GM18511 (cell line): ENCODE measurements around the gene REEP5.
"Not testable (repeated sequence)": the region's sequence is repeated elsewhere in the genome, so short reads cannot be mapped to it uniquely, and the experiment has no call there.

ENCODE experiments used
- ATAC-seq: cut with Tn5 transposase; IDR thresholded peaks from one replicate; pipeline ENCODE4 v1.9.1; 2021; ENCODE audit warnings: mild to moderate bottlenecking, moderate library complexity; ENCODE audit not compliant: unreplicated experiment

The REEP5 gene

DNA sequence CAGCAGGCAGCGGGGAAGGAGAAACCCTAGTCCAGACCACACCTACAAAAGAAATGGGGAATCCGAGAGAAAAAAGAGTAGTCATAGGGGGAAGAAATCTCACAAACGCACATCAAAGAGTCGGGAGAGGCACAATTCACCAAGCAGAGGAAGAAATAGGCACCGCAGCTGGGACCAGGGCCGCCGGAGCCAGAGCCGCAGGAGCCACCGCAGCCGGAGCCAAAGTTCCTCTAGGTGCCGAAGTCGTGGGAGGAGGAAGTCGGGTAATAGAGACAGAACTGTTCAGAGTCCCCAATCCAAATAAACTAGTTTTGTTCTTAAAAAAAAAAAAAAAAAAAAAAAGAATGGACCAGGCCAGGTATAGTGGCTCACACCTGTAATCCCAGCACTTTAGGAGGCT, 29.3 kb downstream of the REEP5 start:
- no peak for ATAC-seq

DNA sequence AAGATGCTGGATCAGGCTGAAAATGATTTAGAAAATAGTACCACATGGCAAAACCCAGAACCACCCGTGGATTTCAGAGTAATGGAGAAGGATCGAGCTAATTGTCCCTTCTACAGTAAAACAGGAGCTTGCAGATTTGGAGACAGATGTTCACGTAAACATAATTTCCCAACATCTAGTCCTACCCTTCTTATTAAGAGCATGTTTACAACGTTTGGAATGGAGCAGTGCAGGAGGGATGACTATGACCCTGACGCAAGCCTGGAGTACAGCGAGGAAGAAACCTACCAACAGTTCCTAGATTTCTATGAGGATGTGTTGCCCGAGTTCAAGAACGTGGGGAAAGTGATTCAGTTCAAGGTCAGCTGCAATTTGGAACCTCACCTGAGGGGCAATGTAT, 30.0 kb downstream of the REEP5 start:
- not testable (repeated sequence) for ATAC-seq

DNA sequence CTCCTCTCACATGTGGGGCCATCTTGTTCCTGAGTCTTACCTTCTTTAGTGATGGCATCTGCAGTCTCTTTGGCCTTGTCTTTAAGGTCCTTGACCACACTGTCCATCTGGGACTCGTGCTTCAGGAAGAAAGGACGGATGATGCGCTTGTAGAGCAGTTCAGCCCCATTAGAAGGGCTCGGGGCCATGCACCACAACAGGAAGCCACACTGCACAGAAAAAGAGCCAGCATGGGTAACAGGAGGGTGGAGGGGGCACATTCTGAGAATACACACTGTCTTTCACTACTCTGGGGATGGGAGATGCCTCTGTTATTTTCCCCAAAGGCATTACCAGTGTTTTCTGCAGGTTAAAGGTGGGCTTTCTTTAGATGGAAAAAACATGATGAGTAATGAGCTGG, 35.1 kb downstream of the REEP5 start:
- no peak for ATAC-seq

DNA sequence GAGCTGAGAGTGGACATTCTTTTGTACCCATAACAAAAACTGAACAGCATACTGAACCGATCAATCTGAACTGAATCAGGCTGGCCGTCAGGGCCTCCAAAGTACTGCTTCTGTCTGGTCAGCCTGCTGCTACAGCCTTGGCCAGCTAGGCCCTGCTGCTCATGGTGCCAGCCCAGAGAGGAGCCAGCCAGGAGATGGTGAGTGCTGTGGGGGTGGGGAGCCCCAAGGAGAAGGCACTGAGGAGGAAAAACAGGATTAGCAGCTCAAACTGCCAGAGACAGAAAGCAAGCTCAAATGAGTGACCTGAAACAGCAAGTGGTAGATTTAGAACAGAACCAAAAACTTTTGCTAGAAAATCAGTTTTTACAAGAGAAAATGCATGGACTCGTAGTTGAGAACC, 37.0 kb downstream of the REEP5 start:
- ATAC-seq, result no peak

DNA sequence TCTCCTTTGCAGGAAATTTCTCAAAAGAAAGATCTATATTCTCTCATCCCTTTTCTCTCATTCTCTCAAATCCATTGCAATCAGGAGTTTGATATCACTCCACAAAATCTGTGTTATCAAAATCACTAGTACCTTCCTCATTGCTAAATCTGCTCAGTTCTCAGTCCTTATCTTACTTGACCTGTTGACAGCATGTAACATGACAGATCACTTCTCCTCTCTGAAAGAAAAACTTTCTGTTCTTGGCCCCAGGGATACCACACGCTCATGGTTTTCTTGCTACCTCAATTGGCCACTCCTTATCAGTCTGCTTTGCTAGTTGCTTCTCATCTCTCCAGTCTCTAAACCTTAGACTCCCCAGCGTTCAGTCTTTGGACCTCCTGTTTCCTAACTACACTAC, 38.8 kb downstream of the REEP5 start:
- no peak for ATAC-seq

DNA sequence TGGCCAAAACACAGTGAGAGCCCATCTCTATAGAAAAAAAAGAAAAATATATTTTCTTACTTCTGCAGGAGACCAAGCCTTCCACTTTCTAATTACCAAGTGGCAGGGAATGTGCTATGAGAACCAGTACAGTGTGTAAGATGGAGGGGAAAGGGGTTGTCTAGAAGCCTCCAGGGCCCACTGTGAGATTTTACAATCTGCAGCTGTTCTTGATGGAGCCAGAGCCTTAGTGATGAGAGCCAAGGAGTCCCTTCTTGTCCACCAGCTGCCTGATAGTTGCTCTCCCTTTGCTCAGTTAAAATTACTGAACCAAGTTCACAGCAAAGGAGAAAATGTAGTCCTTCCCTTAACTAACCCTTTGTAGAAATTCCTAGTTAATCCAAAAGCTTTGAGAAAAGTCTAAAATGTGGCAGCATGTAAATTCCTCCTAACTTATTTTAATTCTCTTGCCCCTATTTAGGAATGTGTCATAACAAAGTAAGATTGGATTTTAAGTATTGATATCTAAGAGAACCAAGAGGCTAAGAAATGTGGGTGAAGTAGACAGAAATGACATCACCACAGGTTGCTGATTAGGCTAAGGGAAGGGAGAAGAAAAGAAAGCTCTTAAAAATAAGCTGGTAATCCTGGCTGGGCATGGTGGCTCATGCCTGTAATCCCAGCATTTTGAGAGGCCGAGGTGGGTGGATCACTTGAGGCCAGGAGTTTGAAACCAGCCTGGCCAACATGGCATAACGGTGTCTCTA, 41.6 kb downstream of the REEP5 start:
- no peak for ATAC-seq

DNA sequence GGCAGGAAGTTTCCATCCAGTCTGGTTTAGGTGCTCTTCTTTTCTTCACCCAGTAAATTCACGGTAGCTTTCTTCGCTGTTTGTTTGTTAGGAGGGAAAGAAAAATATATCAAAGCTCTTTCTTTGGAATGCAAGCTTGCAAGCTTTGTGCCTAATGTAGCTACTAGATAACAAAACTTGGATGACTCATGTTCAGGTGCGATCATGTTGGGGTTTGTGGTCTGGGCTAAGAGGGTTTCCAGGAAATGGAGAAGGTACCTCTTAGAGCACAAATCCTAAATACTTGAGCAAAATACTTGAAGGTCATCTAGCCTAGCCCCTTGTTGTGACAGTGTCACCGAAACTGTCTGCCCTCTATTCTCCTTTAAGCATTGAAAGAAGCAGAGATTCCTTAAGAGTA, 43.3 kb downstream of the REEP5 start:
- peak; percentile 65 for ATAC-seq

DNA sequence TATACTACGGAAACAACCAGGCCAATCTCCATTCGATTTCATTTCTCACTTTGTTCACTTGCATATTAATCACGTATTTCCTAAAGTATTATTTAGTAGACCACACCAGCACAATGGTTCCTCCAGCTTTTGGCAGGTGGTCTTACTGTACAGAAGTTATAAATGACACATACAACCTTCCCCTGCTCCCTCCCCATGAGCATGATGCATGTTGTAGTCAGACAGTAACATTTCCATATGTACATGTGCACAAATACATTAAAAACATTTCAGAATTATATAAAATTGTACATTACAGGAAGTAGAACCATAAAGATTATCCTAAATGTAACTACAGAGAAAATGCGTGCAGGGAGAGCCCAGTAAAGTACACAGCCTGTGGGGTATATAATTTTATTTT, 43.9 kb downstream of the REEP5 start:
- ATAC-seq, result no peak

DNA sequence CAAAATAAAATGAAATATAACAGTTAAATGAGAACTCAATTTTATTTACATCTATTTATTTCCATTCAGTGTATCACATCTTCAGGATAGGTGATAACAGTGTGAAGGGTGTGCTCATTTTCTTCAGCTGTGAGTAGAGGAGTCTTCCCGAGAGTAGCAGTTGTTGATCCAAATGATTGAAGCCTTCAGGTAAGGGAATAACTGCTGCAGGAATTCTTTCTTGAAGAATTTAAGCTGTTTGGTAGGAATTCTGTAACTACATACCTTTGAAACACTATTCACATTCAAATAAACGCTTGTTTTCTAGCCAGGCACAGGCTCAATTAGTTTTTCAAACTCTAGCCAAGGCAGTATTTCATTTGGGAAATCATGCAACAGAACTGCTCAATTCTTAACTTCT, 45.7 kb downstream of the REEP5 start:
- ATAC-seq, result no peak

DNA sequence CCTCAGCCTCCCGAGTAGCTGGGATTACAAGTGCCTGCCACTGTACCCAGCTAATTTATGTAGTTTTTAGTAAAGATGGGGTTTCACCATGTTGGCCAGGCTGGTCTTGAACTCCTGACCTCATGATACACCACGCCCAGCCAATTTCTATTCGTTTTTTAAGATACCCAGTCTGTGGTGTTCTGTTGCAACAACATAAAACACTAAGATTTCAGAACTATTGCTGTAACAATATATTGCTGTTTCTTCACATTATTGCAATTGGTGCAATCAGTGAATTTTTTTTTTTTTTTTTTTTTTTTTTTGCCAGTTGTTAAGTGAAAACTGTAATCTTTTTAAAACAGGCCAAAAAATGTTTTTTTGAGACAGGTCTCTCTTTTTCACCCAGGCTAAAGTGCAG, 51.1 kb downstream of the REEP5 start:
- ATAC-seq, result no peak

DNA sequence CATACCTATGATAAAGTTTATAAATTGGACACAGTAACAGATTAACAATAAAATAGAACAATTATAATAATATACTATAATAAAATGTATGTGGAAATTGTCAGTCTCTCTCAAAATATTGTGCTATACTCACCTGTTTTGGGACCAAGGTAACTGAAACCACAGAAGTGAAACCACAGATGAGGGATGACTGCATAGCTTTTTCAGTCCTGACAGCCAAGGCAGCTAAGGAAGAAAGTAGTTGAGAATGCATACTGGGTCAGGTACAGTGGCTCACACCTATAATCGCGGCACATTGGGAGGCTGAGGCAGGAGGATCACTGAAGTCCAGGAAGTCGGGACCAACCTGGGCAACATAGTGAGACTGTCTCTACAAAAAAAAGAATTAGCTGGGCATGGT, 52.1 kb downstream of the REEP5 start:
- peak; percentile 84 for ATAC-seq

DNA sequence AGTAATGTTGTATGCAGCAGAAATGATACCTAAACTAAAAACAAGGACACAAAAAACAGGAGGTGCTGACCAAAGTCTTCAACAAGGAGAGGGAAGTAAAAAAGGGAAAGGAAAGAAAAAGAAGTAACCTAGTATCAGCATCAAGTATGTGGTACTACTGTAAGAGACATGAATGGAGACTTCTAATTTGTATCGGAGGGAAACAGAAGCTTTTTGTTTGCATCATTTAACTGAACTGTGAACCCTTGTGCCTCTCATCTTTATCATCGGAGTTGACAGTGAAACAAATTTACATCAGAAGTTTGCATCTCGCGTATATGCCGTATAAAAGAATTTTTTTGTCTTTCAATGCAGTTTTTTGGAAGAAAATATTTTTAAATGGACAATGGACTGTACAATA, 54.6 kb downstream of the REEP5 start:
- ATAC-seq, result no peak

DNA sequence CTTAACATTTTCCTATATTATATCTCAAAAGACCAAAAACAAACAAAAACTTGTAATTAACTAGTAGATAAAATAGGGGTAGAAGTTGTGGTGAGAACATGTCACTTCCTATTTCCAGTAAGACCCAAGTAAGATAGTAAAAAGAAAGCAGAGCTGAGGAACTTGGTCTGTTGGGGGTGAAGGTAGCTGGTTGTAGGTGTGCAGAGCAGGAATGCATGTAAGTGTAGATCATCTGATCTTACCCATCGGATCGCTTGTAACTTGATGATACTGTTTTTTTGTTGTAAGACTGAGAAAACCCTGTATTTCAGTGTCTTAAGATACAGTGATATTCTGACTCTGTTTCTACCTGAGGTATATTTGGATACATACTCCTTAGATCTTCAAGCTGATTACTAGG, 55.3 kb downstream of the REEP5 start:
- ATAC-seq, result no peak

DNA sequence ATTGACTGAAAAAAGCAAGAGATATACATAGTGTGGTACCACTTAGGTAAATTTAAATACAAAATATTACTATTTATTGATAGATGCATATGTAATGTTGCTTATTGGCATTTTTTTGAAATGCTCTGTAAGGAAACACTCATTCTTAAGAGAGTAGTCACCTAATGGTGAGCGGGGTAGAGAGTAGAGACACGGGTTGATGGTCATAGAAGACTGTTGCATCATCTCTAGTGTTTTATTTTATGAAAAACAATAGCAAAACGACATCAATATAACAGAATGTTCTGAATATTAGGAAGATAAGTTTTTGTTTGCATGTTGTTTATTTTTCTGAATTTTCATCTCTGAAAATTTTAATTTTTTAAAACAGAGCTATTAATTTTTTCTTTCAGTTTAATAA, 56.9 kb downstream of the REEP5 start:
- ATAC-seq, result no peak

DNA sequence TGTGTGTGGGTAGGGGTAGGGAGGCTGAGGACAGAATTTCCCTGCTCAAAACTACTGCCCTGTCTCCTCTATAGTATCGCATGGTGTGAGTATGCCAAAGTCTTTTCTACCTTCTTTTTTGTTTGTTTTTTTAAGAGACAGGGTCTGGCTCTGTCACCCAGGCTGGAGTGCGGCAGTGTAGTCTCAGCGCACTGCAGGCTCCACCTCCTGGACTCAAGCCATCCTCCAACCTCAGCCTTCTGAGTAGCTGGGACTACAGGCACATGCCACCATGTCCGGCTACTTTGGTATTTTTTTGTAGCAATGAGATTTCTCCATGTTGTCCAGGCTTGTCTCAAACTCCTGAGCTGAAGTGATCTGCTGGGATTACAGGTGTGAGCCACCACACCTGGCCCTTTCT, 58.5 kb downstream of the REEP5 start:
- ATAC-seq, result no peak

DNA sequence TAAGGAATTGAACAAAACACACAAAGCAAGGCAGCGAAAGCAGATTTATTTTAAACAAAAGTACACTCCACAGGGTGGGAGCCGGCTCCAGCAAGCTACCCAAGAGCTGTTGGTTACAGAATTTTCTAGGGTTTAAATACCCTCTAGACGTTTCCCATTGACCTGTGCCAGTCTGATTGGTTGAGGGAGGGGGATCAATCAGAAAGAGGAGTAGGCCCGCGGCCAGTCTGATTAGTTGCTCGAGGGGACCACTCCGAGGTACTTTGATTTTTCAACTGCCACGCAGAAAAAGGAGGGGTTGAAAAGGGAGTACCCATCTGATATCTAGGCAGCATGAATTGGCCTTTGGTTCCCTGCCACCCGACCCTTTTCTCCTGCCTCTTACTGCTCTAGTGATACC, 59.9 kb downstream of the REEP5 start:
- ATAC-seq, result no peak

DNA sequence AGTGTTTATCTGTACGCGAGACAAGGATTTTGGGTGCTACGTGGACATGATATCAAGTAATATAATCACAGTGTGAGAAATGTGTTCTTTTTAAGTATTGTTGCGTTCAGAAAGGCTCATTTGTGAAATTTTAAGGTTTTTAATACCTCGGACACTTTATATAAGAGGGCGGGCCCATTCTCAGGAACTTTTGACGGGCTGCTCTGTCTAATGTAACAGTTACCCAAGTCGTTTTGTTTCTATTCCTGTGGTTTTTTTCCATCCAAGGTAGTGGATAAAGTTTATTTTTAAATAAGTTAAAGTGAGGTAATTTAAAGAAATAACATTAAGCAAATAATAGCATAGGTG, 60.4 kb downstream of the REEP5 start:
- ATAC-seq, result no peak

DNA sequence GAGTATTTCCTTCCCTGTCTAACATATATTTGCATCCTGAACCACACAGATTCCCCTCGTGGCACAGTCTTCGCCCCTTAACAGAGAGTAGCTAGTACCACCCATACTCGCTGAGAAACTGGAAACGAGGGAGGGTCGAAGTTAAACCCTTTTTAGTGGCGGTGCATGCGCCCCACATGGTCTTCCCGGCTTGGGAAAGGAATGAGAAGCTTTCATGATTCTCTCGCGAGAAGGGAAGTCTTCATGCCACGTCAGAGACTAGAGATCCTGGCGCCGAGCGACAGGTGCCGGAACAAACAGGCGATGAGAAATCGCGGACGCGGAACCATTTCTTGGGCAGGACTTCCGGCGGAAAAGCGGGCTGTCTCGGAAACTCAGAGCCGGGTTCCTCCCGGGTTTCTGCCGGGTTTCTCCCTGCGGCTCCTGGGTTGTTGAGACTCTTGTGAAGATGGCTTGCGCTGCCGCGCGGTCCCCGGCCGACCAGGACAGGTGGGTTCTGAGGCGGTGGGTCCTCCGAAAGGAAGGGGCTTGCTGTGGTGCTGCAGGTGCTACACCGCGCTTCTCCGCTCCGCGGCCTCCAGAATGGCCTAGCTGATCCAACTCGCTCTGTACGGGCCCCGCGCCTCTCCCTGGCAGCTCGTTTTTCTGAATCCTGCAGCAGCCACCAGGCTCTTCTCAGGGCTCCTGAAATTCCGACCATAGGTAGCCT, 60.9 kb downstream of the REEP5 start, which contains the start of gene SRP19:
SRP19 (plus strand) TSS at position 359 of the 709 bp plus-strand sequence; CDS start at position 449, 90 bp downstream.
- ATAC-seq, result peak; percentile 99

DNA sequence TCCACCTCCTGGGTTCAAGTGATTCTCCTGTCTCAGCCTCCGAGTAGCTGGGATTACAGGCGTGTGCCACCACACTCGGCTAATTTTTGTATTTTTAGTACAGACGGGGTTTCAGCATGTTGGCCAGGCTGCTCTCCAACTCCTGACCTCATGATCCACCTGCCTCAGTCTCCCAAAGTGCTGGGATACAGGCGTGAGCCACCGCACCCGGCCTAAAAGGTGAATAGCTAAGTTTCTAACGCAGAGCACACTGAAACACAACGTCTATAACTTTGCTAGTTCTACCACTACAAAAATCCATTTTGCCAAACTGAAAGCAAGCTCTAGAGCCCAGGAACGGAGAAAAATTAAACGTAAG, 61.5 kb downstream of the REEP5 start:
- not testable (repeated sequence) for ATAC-seq

DNA sequence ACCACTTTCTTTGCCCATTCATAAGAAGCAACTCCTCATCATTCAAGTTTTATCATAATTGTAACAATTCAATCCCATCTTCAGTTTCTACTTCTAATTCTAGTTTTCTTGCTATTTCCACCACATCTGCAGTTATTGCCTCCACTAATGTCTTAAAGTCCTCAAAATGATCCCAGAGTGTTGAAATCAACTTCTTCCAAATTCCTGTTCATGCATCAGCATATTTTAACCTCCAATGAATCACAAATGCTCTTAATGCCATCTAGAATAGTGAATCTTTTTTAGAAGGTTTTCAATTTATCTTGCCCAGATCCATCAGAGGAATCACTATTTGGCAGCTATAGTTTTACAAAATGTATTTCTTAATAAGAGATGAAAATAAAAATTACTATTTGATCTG, 64.2 kb downstream of the REEP5 start:
- no peak for ATAC-seq

DNA sequence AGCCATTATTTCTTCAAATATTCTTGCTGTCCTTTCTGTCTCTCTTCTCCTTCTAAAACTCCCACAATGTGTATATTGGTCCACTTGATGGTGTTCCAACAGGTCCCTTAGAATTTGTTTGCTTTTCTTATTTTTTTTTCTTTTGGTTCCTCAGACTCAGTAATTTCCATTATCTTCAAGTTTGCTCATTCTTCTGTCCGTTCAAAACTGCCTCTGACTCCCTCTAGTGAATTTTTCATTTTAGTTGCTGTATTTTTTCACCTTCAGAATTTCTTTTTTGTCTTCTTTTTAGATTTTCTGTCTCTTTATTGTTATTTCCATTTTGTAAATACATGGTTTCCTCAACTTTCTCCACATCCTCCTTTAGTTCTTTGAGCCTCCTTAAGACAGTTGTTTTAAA, 67.4 kb downstream of the REEP5 start:
- no peak for ATAC-seq

DNA sequence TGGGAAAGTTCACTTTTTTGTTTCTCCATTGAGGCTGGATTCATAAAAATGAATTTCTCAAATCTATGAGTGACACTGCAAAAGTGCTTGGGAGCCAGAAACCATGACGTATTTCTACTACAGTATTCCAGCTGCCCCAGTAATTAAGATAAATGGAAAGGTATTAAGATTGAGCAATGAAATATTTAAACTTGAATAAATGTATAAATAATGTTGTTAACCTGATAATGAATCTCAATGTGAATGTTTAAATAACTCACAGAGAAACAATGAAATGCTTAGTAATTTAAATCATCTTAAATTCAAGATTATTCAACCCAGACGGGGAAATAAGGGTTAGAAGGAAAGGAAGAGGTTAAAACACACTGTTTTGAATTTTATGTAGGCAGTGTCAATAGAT, 72.1 kb downstream of the REEP5 start:
- no peak for ATAC-seq
